BLaER1 (cell line): ENCODE measurements around the gene GALT.

Source experiments
- H3K27ac ChIP-seq: shearing (Covaris generic); formaldehyde crosslinking; 2 replicates; pipeline ENCODE4 v1.8.1; 2022
- H3K27me3 ChIP-seq: shearing (Covaris generic); formaldehyde crosslinking; 2 replicates; pipeline ENCODE4 v1.8.1; 2022
- H3K36me3 ChIP-seq: shearing (Covaris generic); formaldehyde crosslinking; 2 replicates; pipeline ENCODE4 v1.8.1; 2022
- H3K4me1 ChIP-seq: shearing (Covaris generic); formaldehyde crosslinking; 2 replicates; pipeline ENCODE4 v1.8.1; 2022
- H3K4me2 ChIP-seq: shearing (Covaris generic); formaldehyde crosslinking; 2 replicates; pipeline ENCODE4 v1.8.1; 2022
- H3K4me3 ChIP-seq: shearing (Covaris generic); formaldehyde crosslinking; 2 replicates; pipeline ENCODE4 v1.8.1; 2022
- H3K9ac ChIP-seq: shearing (Covaris generic); formaldehyde crosslinking; 2 replicates; pipeline ENCODE4 v1.8.1; 2022
- H3K9me3 ChIP-seq: shearing (Covaris generic); formaldehyde crosslinking; 2 replicates; pipeline ENCODE4 v1.8.1; 2022
- H4K20me1 ChIP-seq: shearing (Covaris generic); formaldehyde crosslinking; 2 replicates; pipeline ENCODE4 v1.8.1; 2022
- Cebpa-rat ChIP-seq: shearing (Covaris generic); IDR thresholded peaks from 2 replicates; pipeline ENCODE4 v1.8.1; 2022

Gene GALT

GRCh38 chr9:34646211-34647083, at the start of gene GALT:
GALT (plus strand) TSS chr9:34646675; CDS start chr9:34646705, 30 bp downstream.
- peaks cover 36% of the 10 kb centered on the region for H3K36me3 ChIP-seq
- peak within 1 kb of the TSS; percentile 90 for H3K4me3 ChIP-seq
- peaks cover 20% of the 10 kb centered on the region for H4K20me1 ChIP-seq
- no peaks in the 10 kb centered on the region for H3K27me3 ChIP-seq
- no peaks in the 10 kb centered on the region for H3K9me3 ChIP-seq
- TF ChIP-seq Cebpa-rat, result no peak
- peak within 1 kb of the TSS; percentile 87 for H3K9ac ChIP-seq
- H3K27ac ChIP-seq, result peak within 1 kb of the TSS; percentile 86
- peaks cover 27% of the 10 kb centered on the region for H3K4me1 ChIP-seq
- H3K4me2 ChIP-seq, result peak within 1 kb of the TSS; percentile 99

DNA sequence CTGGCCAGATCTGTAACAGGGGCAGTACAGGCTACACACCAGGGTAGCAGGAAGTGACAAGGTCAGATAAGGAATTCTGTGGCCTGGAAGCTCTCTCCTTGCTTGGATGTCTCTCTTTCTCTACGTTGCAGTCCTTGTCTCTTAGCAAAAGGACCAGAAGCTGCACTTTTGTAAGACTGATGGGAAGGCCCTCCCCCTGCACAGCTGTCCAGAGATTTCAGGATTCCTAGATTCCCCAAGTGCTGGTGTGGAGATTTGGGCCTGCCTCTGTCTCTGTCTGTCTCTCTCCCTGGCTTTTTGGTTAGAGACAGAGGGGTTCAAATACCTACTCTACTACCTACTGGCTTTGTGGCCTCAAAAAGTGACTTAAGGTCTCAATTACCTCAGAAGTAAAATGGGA, 46.9 kb upstream of the GALT start:
- H3K27me3 ChIP-seq, result peaks cover 4% of the 10 kb centered on the region

GRCh38 chr9:34600908-34601307, 45.6 kb upstream of the GALT start:
- no peaks in the 10 kb centered on the region; the same call in 1 of the 2 replicates for H3K27me3 ChIP-seq
- H3K4me1 ChIP-seq, result no peaks in the 10 kb centered on the region
- no peak overlapping the region for H3K4me3 ChIP-seq

More for the DNA sequence above, 46.9 kb upstream of the GALT start:
- Histone ChIP-seq H3K4me1 (no peaks in the 10 kb centered on the region), H3K27ac (no peak overlapping the region), H4K20me1 (peaks cover under 1% of the 10 kb centered on the region; the same call in 1 of the 2 replicates), H3K9ac (no peak overlapping the region), H3K4me3 (no peak overlapping the region), H3K36me3 (no peaks in the 10 kb centered on the region), H3K4me2 (no peak overlapping the region), H3K9me3 (no peaks in the 10 kb centered on the region)
- TF ChIP-seq Cebpa-rat, result no peak

DNA sequence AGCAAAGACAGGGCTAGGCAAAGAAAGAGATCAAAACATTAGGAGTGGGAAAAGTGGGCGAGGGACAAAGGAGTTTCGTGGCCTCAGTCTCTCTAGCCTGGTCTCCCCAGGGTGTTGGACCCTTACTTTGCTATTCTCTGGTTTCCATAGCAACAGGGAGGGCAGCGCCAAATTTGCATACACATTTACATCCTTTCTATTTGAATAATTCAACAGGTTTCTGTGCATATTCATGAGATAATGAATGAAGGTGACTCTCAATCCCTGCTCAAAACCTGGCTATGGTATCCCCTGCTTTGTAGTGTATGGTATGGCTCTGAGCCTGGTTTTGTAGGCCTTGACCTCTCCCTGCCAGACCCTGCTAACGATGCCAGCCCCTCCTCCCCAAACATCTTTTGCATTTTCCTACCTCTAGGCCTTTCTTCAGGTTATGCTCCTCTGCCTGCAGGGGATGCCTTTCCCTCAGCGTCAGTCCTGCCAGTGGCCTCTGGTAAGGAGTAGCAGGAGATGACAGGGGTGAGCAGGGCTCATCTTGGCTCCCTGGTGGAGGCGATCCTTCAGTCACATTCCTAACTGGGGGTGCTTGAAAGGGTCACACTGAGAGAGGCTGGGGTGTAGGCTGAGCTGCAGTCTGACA, 44.4 kb upstream of the GALT start:
- H3K27me3 ChIP-seq, result no peaks in the 10 kb centered on the region; the same call in 1 of the 2 replicates
- H3K4me3 ChIP-seq, result no peak overlapping the region
- no peak overlapping the region for H3K27ac ChIP-seq
- no peaks in the 10 kb centered on the region for H3K36me3 ChIP-seq
- no peak overlapping the region for H3K4me2 ChIP-seq
- no peaks in the 10 kb centered on the region for H3K4me1 ChIP-seq
- H3K9ac ChIP-seq, result no peak overlapping the region
- H4K20me1 ChIP-seq, result no peaks in the 10 kb centered on the region
- no peaks in the 10 kb centered on the region for H3K9me3 ChIP-seq
- no peak for TF ChIP-seq Cebpa-rat

More at GRCh38 chr9:34600908-34601307, 45.6 kb upstream of the GALT start:
- Histone ChIP-seq H3K9ac (no peak overlapping the region), H3K36me3 (no peaks in the 10 kb centered on the region), H4K20me1 (no peaks in the 10 kb centered on the region), H3K9me3 (no peaks in the 10 kb centered on the region), H3K27ac (no peak overlapping the region), H3K4me2 (no peak overlapping the region)
- TF ChIP-seq Cebpa-rat, result no peak

GRCh38 chr9:34603610-34604231, 42.8 kb upstream of the GALT start:
- no peaks in the 10 kb centered on the region for H3K27me3 ChIP-seq
- H3K27ac ChIP-seq, result no peak overlapping the region
- no peaks in the 10 kb centered on the region for H3K36me3 ChIP-seq
- H3K4me1 ChIP-seq, result no peaks in the 10 kb centered on the region
- no peak overlapping the region for H3K4me3 ChIP-seq
- H4K20me1 ChIP-seq, result no peaks in the 10 kb centered on the region
- TF ChIP-seq Cebpa-rat, result no peak
- H3K9ac ChIP-seq, result no peak overlapping the region
- no peaks in the 10 kb centered on the region for H3K9me3 ChIP-seq
- no peak overlapping the region for H3K4me2 ChIP-seq

DNA sequence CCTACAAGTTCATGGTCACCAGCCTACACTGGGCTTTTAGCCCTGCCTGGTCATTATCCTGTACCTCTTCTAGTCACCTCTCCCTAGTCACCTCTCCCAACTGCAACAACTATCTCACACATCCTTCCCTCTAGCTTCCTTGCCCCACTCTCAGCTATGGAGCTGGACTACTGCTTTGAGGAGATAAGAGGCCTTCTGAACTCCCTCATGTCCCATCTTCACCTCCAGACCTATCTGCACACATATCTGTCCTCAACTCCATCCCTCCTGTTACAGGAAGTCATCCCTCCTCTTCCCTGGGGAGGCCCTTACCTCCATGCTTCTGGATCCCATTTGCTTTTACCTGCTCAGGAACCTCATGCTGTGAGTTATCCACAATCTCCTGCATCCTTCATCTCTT, 40.3 kb upstream of the GALT start:
- H3K4me2 ChIP-seq, result no peak overlapping the region
- H3K9ac ChIP-seq, result no peak overlapping the region
- H3K27ac ChIP-seq, result no peak overlapping the region
- no peaks in the 10 kb centered on the region for H3K27me3 ChIP-seq
- H3K36me3 ChIP-seq, result peaks cover 10% of the 10 kb centered on the region; the same call in 1 of the 2 replicates
- H3K9me3 ChIP-seq, result no peaks in the 10 kb centered on the region
- no peak overlapping the region for H3K4me3 ChIP-seq
- no peak for TF ChIP-seq Cebpa-rat
- H3K4me1 ChIP-seq, result peaks cover 12% of the 10 kb centered on the region
- no peaks in the 10 kb centered on the region for H4K20me1 ChIP-seq

GRCh38 chr9:34606905-34607304, 39.6 kb upstream of the GALT start:
- H3K4me3 ChIP-seq, result no peak overlapping the region
- TF ChIP-seq Cebpa-rat, result no peak
- no peak overlapping the region for H3K9ac ChIP-seq
- no peak overlapping the region for H3K27ac ChIP-seq
- H3K9me3 ChIP-seq, result no peaks in the 10 kb centered on the region
- H4K20me1 ChIP-seq, result no peaks in the 10 kb centered on the region
- H3K27me3 ChIP-seq, result no peaks in the 10 kb centered on the region
- peaks cover 10% of the 10 kb centered on the region; the same call in 1 of the 2 replicates for H3K36me3 ChIP-seq
- H3K4me1 ChIP-seq, result peaks cover 16% of the 10 kb centered on the region
- H3K4me2 ChIP-seq, result no peak overlapping the region

GRCh38 chr9:34607331-34607730, 39.1 kb upstream of the GALT start:
- no peak overlapping the region for H3K4me2 ChIP-seq
- H3K36me3 ChIP-seq, result peaks cover 10% of the 10 kb centered on the region; the same call in 1 of the 2 replicates
- peaks cover 16% of the 10 kb centered on the region for H3K4me1 ChIP-seq
- H4K20me1 ChIP-seq, result no peaks in the 10 kb centered on the region
- H3K9ac ChIP-seq, result no peak overlapping the region
- no peak for TF ChIP-seq Cebpa-rat
- no peaks in the 10 kb centered on the region for H3K9me3 ChIP-seq
- no peak overlapping the region for H3K27ac ChIP-seq
- H3K4me3 ChIP-seq, result no peak overlapping the region
- no peaks in the 10 kb centered on the region for H3K27me3 ChIP-seq

DNA sequence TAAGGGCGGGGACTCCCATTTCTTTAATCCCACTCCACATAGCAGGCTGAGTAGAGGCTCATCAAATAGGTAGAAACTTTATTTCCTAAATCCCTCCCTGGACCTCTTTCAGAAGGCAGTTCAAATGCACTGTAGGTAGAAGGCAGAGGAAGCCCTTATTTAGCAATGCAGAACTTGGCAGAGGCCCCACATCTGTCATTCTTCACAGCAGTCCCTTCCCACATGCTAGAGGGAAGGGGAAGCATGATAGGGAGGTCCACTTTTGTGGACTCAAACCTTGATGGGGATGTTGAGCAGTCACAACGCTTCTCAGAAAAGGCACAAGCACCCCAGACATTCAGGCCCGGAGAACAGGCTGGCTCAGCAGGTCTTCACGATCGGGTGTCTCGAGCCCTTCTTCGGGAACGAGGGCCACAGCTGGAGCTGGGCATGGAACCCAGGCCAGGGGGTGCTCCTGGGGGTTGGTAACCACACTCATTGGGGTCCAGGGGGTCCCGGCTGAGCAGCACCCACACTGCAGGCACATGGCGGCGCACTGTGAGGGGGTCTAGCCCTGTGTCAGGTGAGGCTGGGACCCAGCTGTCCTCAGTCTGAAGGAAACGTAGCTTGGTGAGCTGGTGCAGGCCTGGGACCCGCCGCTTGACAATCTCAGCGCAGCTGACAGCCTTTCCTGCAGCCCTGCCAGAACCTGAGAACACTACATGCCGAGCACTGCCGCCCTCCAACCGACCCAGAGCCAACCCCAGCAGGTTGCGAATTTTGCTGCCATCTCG, 35.9 kb upstream of the GALT start:
- Histone ChIP-seq H3K27me3 (no peaks in the 10 kb centered on the region), H3K9ac (0 out of 2 replicates have a peak overlapping the region, but pooled peaks have one; percentile 96), H3K4me2 (peak overlapping the region; percentile 92), H3K9me3 (no peaks in the 10 kb centered on the region), H3K4me3 (peak overlapping the region; percentile 85), H3K4me1 (peaks cover 20% of the 10 kb centered on the region), H4K20me1 (no peaks in the 10 kb centered on the region), H3K36me3 (peaks cover 15% of the 10 kb centered on the region; the same call in 1 of the 2 replicates), H3K27ac (peak overlapping the region; percentile 96)
- no peak for TF ChIP-seq Cebpa-rat
